HG03575 (cell line): ENCODE measurements around the gene ACAP2.
"Not testable (repeated sequence)": the region's sequence is repeated elsewhere in the genome, so short reads cannot be mapped to it uniquely, and the experiment has no call there.

ENCODE experiments used
- ATAC-seq: cut with Tn5 transposase; IDR thresholded peaks from one replicate; pipeline ENCODE4 v1.9.1; 2021; ENCODE audit not compliant: unreplicated experiment, insufficient number of reproducible peaks, low FRiP score; ENCODE audit errors: extremely low read depth

The ACAP2 gene

DNA sequence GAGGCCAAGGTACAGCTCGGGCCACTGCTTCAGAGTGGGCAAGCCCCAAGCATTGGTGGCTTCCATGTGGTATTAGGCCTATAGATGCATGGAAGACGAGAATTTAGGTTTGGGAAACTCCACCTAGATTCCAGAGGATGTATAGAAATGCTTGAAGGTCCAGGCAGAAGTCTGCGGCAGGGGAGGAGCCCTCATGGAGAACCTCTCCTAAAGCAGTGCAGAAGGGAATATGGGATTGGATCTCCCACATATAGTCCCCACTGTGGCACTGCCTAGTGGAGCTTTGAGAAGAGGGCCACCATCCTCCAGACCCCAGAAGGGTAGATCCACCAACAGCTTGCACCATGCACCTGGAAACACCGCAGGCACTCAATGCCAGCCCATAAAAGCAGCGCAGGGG lies 123.8 kb downstream of the ACAP2 start:
- ATAC-seq, result no peak

DNA sequence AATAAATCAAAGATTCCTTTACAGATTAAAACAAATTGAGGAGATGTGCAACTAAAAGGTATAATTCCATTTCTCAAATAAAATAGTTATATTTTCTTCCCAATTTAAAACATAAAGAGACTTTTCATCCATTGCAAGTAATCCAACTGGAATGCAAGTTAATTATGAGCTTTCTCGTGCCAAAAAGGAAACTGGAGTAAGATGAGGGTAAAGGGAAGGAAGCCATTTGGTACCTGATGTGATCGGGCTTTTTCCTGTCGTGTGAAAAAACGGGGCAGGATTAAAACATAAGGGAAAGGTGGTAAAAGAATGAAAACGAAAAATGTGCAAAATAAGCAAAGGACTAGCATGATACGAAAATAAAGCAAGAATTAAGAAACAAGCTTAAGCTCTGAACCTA lies 130.1 kb downstream of the ACAP2 start:
- no peak for ATAC-seq

DNA sequence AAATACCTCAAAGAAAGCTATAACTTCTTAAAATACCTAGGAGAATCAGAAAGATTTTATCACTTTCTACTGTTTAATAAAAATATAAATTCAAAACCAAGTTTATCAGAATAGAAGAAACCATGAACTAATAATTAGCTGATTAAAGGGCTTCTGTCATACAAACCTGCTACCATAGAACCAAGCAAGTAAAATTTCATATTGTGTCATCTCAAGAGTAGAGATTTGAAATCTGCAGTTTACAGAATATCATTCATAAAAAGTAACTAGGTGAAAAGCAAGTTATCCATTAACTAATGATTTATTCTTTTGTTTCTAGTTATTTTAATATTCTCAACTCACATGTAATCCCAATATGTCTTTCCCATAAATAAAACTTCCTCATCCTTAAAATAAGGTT lies 135.1 kb downstream of the ACAP2 start:
- ATAC-seq, result no peak

DNA sequence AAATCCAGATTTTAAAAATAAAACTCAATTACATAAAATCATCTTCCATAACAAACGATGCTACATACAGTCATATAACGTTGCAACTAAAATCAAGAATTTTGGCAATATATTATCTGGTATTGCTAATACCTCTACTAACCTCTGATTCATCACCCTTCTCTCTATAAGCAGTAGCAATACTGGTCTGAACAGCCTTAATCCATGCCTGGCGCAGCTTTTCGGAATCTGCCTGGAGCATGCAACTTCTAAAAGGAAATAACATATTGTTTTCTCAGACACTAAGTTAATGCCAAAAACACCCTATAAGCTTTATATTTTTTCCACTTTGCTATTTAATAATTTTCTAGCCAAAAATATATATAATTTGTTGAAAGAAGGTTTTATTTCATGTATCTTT lies 136.5 kb downstream of the ACAP2 start:
- no peak for ATAC-seq

DNA sequence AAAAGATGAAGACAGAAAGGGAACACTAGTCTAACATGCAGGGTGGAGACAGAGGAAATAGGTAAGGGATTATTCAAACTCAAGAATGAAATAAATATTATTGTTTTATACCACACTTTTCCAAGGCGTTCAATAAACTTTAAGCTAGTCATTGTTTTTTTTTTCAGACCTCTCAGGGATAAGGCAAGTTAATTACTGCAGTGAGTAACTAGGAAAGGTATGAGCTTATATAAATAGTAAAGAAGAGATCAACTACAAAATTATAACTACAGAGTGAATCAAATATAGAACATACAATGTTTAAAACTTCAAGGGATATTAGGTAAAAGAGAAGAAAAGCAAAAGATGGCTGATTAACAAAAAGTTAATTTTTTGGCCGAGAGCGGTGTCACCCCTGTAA lies 140.4 kb downstream of the ACAP2 start:
- no peak for ATAC-seq

DNA sequence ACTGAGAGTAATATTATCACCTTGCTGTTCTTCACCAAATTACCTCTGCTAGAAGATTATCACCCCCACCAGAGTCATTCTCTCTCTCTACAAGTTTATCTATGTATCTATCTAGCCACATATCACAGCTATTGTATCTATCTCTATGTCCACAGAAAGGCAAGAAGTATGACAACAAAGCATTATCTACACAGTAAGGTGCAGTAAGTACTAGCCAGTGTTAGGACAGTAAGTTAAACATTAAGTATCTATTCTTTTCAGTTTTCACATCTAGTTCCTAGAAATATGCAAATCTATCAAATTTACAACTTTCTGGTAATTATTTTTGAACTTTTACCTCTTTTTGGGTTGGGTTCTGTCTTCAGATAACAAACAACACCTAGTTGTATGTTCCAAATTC lies 145.4 kb downstream of the ACAP2 start:
- ATAC-seq, result no peak

DNA sequence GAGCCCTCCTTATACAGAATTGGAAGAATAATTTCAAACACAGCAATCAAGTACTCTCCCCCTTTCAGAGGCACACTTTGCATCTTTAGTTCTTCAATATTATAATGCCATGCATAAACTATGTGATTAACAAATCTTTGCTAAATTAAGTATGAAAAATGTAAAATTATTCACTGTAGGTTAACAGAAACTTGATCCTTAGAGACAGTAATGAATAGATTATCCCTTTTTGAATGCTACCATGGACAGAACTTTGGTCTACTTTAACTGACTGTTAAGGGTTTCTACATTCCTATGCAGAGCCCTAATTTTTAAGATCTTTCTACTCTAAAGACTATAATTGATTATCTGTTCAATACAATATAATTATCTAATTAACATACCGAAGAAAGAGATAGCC lies 146.2 kb downstream of the ACAP2 start:
- ATAC-seq, result no peak

DNA sequence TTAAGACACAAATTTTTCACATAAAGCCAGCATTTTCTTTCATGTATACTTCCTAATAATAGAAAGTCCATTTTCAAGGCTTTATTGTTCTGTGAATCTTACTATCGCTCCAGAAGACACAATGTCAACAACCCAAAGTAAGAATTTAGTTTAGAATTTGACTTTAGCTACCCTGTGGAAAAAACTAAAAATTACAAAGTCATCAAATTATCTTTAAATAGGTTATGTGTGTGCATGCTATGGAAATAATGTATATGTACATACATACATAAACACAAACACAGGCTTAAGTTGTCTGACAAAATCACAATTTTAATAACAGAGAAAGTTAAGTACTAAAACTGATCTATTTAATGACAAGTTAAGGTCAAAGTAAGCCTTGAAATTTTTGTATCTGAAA lies 151.7 kb downstream of the ACAP2 start:
- ATAC-seq, result no peak

DNA sequence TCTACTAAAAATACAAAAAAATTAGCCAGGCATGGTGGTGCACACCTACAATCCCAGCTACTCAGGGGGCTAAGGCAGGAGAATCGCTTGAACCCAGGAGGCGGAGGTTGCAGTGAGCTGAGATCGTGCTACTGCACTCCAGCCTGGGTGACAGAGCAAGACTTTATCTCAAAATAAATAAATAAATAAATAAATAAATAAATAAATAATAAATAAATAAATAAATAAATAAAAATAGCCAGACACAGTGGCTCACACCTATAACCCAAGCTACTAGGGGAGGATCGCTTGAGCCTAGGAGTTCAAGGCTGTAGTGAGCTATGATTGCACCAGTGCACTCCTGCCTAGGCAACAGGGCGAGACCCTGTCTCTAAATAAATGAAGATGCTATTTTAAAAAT lies 152.2 kb downstream of the ACAP2 start:
- not testable (repeated sequence) for ATAC-seq

DNA sequence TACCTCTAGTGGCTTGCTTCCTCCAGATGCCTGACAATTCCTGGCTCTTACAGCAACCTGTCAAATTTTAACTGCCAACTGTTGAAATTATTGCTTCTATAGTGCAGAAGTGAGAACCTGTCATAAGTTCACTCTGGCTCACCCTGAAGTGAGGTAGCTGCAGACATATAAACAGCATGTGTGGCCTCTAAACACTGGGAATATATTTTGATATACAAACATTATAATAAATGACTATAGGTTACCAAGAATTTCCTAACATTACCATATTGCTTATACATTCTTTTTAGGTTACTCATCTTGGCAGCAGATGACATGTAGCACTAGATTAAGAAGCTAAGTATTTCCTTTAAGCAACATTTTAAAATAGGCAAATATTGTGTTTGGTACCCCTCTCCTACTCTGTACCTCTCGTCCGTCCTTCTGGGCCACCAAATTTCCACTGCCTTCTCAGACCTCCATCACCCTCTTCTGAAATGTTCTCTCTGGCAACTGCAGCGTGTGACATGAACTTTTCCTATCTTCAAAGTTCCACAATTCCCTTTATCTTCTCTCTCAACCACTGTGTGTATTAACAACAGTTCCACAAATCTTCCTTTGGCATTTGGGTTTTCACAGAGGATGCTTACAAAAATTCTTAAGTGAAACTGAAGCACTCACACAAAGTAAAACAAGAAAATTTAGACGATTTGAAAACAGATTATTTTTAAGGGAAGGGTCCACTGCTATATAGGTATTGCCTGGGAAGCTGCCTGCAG lies 156.5 kb downstream of the ACAP2 start:
- no peak for ATAC-seq

DNA sequence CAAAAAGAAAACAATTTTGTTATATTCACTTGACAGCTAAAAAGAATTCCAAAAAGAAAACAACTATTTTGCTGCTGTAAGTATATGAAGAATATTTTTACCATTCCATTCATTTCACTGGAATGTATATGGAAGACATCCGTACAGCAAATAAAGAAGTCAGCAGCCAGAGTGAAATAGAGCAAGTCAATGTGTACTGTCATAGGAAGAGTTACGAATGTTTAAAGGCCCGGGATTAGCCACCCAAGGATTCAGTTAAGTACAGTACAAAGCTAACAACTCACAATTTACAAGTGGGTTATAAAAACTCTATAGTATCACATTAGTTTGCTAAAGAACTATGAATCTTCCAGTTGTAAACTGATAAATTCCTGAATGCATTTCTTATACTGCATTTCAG lies 157.4 kb downstream of the ACAP2 start:
- no peak for ATAC-seq

DNA sequence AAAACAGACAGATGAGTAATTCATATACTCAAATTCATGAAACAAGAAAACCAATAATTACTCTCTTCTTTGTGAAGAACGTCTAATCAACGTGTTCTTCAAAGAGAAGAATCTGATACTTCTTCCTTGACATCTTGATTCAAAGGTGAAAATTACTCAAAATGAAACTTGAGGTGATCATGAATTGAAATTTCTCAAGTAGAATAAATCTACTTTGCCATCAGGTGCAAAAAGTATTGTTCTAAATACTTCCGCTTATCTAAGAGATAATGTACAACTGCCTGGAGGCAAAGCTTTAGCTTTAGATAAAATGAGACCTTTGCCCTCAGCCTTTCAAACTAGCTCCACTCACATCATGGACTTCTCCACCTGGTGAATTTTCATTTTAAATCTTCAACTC lies 158.0 kb downstream of the ACAP2 start:
- ATAC-seq, result no peak

DNA sequence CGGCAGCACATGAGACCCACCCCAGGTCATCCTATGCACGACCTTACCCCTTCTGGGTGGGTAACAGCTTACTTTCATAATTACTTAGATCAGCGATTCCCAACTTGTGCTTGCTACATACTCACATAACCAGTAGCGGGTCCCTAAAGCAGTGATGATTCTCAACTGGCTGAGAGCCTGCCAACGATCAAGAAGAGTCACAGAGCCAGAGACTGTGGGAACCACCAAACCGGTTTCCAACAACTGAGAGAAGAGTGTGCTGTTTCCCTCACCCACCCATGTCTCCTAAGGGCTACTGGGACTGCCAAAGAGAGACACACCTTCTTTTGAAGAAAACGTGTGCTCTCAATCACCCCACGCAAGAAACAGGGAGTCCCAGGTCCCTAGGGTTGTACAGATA lies 159.9 kb downstream of the ACAP2 start:
- no peak for ATAC-seq

DNA sequence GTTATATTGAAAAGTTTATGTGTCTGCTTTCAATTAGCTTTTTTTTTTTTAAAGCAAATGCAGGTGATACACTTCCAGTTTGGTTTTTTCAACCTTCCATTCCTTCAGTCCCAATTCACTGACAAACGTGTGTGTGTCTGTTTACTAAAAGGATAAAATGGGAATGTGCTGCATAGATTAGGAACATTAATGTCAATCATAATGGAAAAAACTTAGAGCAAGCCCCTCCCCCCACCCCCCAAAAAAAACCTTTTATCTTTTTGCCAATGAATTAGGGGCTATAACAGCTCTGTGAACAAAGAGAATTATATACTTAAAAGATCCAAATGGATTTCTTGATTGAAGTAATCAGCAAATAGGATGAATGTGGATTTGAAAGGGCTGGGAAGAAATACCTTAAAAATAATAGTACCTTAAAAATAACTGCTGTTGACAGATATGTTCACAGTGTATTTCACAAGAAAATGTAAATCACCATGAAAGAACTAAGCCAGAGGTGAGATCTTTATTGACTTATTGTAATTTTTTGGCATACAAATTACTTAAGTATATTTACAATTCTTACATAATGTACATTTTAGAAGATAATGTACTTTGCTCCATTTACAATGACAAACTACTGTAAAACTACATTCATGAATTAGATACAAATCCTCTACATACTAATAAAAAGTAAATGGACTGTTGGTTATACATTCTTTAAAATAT lies 168.4 kb downstream of the ACAP2 start:
- no peak for ATAC-seq

DNA sequence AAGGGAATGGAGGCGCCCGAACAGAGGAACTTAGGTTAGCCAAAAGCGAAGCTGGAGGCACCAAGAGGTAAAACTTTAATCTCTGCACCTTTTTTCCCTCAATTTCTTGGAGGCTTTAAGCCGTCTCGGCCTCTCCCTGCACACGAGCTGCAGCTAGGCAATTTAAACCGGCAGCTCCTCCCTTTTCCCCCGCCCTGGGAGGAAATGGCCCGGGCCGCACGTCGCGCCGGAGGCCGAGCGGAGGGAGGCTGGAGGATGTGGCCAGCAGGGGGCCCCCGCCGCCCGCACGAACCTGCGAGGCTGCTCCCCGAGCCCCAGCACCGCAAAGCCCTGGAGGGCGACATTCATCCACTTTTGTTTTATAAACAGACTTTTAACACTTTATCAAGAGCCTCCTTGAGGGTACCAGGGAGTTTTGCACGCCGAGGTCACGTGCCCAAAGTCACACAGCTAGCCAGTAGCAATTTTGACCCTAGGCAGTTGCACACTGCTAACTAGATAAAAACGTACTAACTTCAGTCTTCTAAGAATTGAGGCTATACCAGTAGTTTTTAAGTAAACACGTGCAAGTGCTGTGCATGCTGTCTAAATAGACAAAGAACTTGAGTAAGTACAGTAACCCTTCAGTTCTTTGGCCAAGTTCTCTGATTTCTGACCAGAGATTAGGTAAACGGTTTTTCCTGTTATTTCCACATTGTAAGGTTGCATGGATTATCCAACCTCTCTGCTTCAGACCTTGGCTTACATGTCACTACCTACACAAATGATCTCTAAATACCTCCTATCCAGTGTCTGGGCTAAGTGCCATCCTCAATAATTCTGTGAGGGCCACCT lies 171.2 kb downstream of the ACAP2 start:
- ATAC-seq, result no peak

DNA sequence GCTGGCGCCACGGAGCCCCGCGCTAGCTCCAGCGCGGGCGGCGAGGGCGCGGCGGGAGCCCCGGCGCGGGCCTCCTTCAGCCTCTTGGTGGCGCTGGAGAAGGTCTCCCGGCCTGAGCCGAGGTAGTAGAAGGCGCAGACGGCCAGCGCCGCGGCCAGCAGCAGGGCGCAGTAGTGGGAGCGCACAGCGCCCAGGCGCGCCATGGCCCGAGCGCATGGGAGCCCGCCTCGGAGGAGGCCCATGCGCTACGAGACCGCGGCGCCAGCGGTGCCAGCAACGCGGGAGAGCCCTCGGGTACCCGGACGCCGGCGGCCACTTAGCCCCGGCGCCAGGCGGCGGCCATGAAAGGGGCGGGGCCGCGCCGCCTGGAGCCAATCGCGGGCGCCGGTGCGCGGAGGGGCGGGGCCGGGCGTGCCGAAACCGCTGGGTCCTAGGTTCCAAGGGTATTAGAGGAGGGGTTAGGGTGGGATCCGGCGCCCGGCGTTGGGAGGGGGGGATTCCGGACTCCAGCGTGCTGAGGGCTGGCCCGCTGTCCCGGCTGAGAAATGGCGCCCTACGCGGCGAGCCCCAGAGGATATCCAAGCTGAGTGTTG lies 171.9 kb downstream of the ACAP2 start, which contains the start of gene XXYLT1:
XXYLT1 (minus strand) TSS at position 343 of the 593 bp plus-strand sequence; CDS start at position 242, 101 bp downstream.
- ATAC-seq, result no peak

DNA sequence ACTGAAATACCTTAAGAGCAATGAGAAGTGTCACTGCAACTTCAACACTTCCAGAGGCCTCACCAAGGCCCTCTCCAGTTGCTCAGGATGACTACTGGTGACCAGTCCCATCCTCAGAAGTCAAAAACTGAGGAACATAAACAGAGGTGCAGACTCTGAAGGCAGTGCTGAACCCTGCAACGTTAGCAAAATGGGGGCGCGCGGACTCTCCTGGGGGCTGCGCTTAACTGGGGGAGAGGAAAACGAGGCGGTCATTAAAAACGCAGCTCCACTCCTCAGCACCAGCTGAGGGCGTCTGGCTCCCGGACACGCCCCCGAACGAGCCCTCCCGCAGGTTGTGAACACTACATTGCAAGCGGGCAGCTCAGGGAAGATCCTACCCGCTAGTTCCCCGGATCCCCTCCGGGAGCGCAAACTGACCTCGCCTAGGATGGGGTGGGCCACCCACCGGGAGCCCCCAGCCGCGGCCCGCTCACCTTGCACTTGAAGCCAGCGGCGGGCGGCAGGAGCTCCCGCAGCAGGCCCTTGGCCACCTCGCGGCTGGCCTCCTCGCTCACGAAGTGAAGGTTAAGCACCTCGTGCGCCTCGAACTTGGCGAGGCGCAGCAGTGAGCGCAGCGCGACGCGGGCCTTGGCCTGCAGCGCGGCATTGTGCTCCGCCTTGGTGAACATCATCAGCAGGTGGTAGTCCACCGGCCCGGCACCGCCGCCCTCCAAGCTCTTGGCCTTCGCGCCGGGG lies 172.6 kb downstream of the ACAP2 start:
- ATAC-seq, result no peak

DNA sequence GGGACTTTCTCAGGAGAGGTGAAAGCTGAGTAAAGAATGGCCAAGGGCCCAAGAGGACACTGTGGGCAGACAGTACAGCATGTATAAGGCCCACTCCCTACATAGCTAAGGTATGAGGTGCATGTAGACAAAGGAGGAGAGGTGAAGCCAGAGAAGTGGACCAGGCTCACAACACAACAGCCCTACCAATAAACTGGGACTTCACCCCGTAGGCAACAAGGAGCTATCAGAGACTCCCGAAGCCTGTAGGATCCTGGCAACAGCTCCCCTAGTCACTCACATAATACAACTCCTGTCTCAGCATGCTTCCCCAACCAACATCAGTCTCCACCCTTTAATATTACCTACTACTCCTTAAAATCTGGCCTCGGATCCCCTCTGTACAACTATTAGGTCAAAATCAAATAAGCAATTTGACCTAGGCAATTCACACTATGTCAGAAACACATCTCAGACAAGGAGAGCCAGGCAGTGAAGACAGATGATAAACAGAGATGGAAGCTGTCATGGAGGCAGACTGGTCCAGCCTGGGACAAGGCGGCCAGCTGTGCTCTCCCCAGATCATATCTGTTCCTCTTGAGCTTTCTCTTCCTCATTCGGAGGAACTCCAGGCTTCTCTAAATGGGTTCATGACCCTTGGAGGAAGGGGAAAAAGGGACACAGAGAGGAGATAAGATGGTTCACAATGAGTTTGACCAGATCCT lies 173.3 kb downstream of the ACAP2 start:
- no peak for ATAC-seq
